PC-3 (cell line): Measurements from ENCODE around the gene RTF2. TPM values are rescaled to one million over a fixed set of nuclear protein-coding genes. Genes with fewer than 3 reads are reported as not detected.
"Not testable (repeated sequence)": the region's sequence is repeated elsewhere in the genome, so short reads cannot be mapped to it uniquely, and the experiment has no call there.

Experiments used
- ATAC-seq: fragments of 200-7000 bp; cut with Tn5 transposase; 2 replicates; pipeline ENCODE4 v1.9.1; 2020; ENCODE audit warnings: mild to moderate bottlenecking, moderate library complexity
- BruUV-seq: library from RNA; stranded (reverse); fragments of 400-500 nt; replicated peaks from 2 replicates; lab custom pipeline; 2021; lab: Mats Ljungman, UMichigan
- CTCF ChIA-PET: fragments of 300-600 bp; sonication (Branson Sonifier 250); formaldehyde crosslinking; loops from one replicate; lab custom pipeline; 2022; ENCODE audit warnings: antibody characterized with exemption; lab: Charles Lee
- POLR2A ChIA-PET: fragments of 300-600 bp; sonication (Branson Sonifier 250); formaldehyde crosslinking; loops from one replicate; lab custom pipeline; 2022; ENCODE audit warnings: antibody characterized with exemption; ENCODE audit not compliant: unreplicated experiment; lab: Charles Lee
- DNase-seq: peaks from one replicate; pipeline ENCODE4 v3.0.0-alpha.2; 2015
- H2AFZ ChIP-seq: fragments of 300-600 bp; sonication (generic); 2 replicates; pipeline ENCODE4 v1.6.0; 2016; ENCODE audit warnings: antibody characterized with exemption, low read length
- H3F3A ChIP-seq: fragments of 300-600 bp; sonication (generic); one replicate; pipeline ENCODE4 v1.6.0; 2017; ENCODE audit warnings: antibody characterized with exemption, low read length, control low read depth, mild to moderate bottlenecking; ENCODE audit not compliant: unreplicated experiment
- H3K27ac ChIP-seq: fragments of 300-600 bp; sonication (generic); 2 replicates; pipeline ENCODE4 v1.5.1; 2016; ENCODE audit warnings: mild to moderate bottlenecking, low read length
- H3K27me3 ChIP-seq: fragments of 300-600 bp; sonication (generic); 2 replicates; pipeline ENCODE4 v1.6.1; 2016; ENCODE audit warnings: low read length, mixed read lengths
- H3K36me3 ChIP-seq: fragments of 300-600 bp; sonication (generic); 2 replicates; pipeline ENCODE4 v1.6.1; 2016; ENCODE audit warnings: low read depth, mixed run types, low read length, mixed read lengths
- H3K4me1 ChIP-seq: fragments of 300-600 bp; sonication (generic); 2 replicates; pipeline ENCODE4 v1.5.1; 2016; ENCODE audit warnings: low read length; ENCODE audit not compliant: insufficient read depth
- H3K4me2 ChIP-seq: fragments of 300-600 bp; sonication (generic); 2 replicates; pipeline ENCODE4 v1.6.0; 2016; ENCODE audit warnings: low read length
- H3K4me3 ChIP-seq: fragments of 300-600 bp; sonication (generic); 2 replicates; pipeline ENCODE4 v1.5.1; 2016; ENCODE audit warnings: mild to moderate bottlenecking, low read length, mixed read lengths
- H3K79me2 ChIP-seq: fragments of 300-600 bp; sonication (generic); 2 replicates; pipeline ENCODE4 v1.6.1; 2017; ENCODE audit warnings: low read length, mixed read lengths
- H3K9ac ChIP-seq: fragments of 300-600 bp; sonication (generic); 2 replicates; pipeline ENCODE4 v1.6.0; 2016; ENCODE audit warnings: mild to moderate bottlenecking, low read length
- H3K9me2 ChIP-seq: fragments of 300-600 bp; sonication (generic); replicated peaks from 2 replicates; pipeline ENCODE4 v1.6.1; 2016; ENCODE audit warnings: mixed run types, low read length, mixed read lengths
- H3K9me3 ChIP-seq: fragments of 300-600 bp; sonication (generic); 2 replicates; pipeline ENCODE4 v1.6.1; 2016; ENCODE audit warnings: low read length, mixed read lengths
- H4K20me1 ChIP-seq: fragments of 300-600 bp; sonication (generic); 2 replicates; pipeline ENCODE4 v1.6.1; 2016; ENCODE audit warnings: low read length, mixed read lengths
- CTCF ChIP-seq: fragments of 300-600 bp; sonication (generic); conservative IDR thresholded peaks from 2 replicates; pipeline ENCODE4 v1.5.1; 2017; ENCODE audit warnings: antibody characterized with exemption, low read depth, mild to moderate bottlenecking, low read length
- EZH2 ChIP-seq: fragments of 300-600 bp; sonication (generic); IDR thresholded peaks from one replicate; pipeline ENCODE4 v1.6.1; 2017; ENCODE audit warnings: antibody characterized with exemption, mild to moderate bottlenecking, low read length; ENCODE audit not compliant: unreplicated experiment
- EZH2phosphoT487 ChIP-seq: fragments of 300-600 bp; sonication (generic); IDR thresholded peaks from 2 replicates; pipeline ENCODE4 v1.6.1; 2018; ENCODE audit warnings: mild to moderate bottlenecking, antibody characterized with exemption, low read length, borderline replicate concordance
- intact Hi-C: fragments of 100-400 bp; cut with micrococcal nuclease; formaldehyde crosslinking; loops from 2 replicates; pipeline ENCODE4 v1.9.0; 2023
- total RNA-seq: library from RNA; depleted of rRNA; stranded (reverse); fragments of >200 nt; gene quantifications from 2 replicates; pipeline ENCODE4 v1.2.3, GENCODE V29; 2014

RTF2 gene
- total RNA-seq, 1 experiment from 2014 or later, result 122 TPM

- H3K9ac ChIP-seq, result no peak overlapping the region
- no peak overlapping the region for H3K4me3 ChIP-seq
- H3K4me2 ChIP-seq, result no peak overlapping the region
- H3K4me1 ChIP-seq, result peaks cover 15% of the 10 kb centered on the region
- TF ChIP-seq CTCF, result no peak
- ATAC-seq (no peak), DNase-seq (no peak)
- H3K27me3 ChIP-seq, result no peaks in the 10 kb centered on the region
- no peaks in the 10 kb centered on the region for H3F3A ChIP-seq
- H2AFZ ChIP-seq, result no peak overlapping the region
- H3K79me2 ChIP-seq, result no peaks in the 10 kb centered on the region
- no peak overlapping the region for H3K27ac ChIP-seq
- H3K9me2 ChIP-seq, result no peaks in the 10 kb centered on the region
- intact Hi-C loops, result loop anchor here (5.0 to 10.0 kb wide), 2 partner anchors 509 to 792 kb away; no protein-coding TSS in a partner anchor
- H3K36me3 ChIP-seq, result no peaks in the 10 kb centered on the region
- ChIA-PET POLR2A (no interaction called here), CTCF (no interaction called here)
- H3K9me3 ChIP-seq, result no peaks in the 10 kb centered on the region
- H4K20me1 ChIP-seq, result no peaks in the 10 kb centered on the region
- BruUV-seq, result no TSS peak
These were observed 84.6 kb downstream of the RTF2 start for GRCh38 chr20:56552911-56553629.

GRCh38 chr20:56554869-56555268 is 86.4 kb downstream of the RTF2 start:
- Histone ChIP-seq H3K4me3 (peak overlapping the region; percentile 8; the same call in 1 of the 2 replicates), H3K79me2 (no peaks in the 10 kb centered on the region), H2AFZ (peak overlapping the region; percentile 12; the same call in 1 of the 2 replicates), H3K4me2 (peak overlapping the region; percentile 44), H3K9me3 (no peaks in the 10 kb centered on the region), H3K4me1 (peaks cover 15% of the 10 kb centered on the region), H3K27ac (peak overlapping the region; percentile 42), H3K9me2 (no peaks in the 10 kb centered on the region), H3K36me3 (no peaks in the 10 kb centered on the region), H4K20me1 (no peaks in the 10 kb centered on the region), H3K27me3 (no peaks in the 10 kb centered on the region), H3F3A (no peaks in the 10 kb centered on the region), H3K9ac (no peak overlapping the region)
- TF ChIP-seq EZH2phosphoT487 (no peak), CTCF (0 out of 2 replicates have a peak, but pooled peaks have one; percentile 17)
- no TSS peak for BruUV-seq
- ATAC-seq, result peak; percentile 92
- intact Hi-C loops, result loop anchor here (1.0 to 10.0 kb wide), 5 partner anchors 74 to 790 kb away; partner anchors contain the start of gene TFAP2C
- CTCF ChIA-PET, result interaction anchor here (0.6 to 1.0 kb wide), 4 partner anchors 75 to 506 kb away, joined by 3 to 6 read pairs (median 3); no protein-coding TSS in a partner anchor
- POLR2A ChIA-PET, result no interaction called here
- DNase-seq, result peak; percentile 99

GRCh38 chr20:56558968-56559367 is 90.5 kb downstream of the RTF2 start:
- H2AFZ ChIP-seq, result no peak overlapping the region
- no peaks in the 10 kb centered on the region for H3K27me3 ChIP-seq
- H3K36me3 ChIP-seq, result no peaks in the 10 kb centered on the region
- no peak overlapping the region for H3K4me2 ChIP-seq
- no peak overlapping the region for H3K9ac ChIP-seq
- intact Hi-C loops, result loop anchor here (10.0 kb wide), 1 partner anchor 786 kb away; no protein-coding TSS in a partner anchor
- BruUV-seq, result no TSS peak
- no peak for ATAC-seq
- peaks cover 15% of the 10 kb centered on the region for H3K4me1 ChIP-seq
- ChIA-PET CTCF (no interaction called here), POLR2A (no interaction called here)
- no peaks in the 10 kb centered on the region for H3K79me2 ChIP-seq
- H3K4me3 ChIP-seq, result no peak overlapping the region
- TF ChIP-seq CTCF (no peak), EZH2 (no peak), EZH2phosphoT487 (no peak)
- no peaks in the 10 kb centered on the region for H4K20me1 ChIP-seq
- no peak for DNase-seq
- H3F3A ChIP-seq, result no peaks in the 10 kb centered on the region
- H3K9me2 ChIP-seq, result no peaks in the 10 kb centered on the region
- H3K9me3 ChIP-seq, result no peaks in the 10 kb centered on the region
- H3K27ac ChIP-seq, result no peak overlapping the region

- H3K4me3 ChIP-seq, H3K36me3 ChIP-seq, H3K27me3 ChIP-seq, H3F3A ChIP-seq, H3K9me3 ChIP-seq, intact Hi-C loops, H3K9me2 ChIP-seq, POLR2A ChIA-PET, H3K27ac ChIP-seq, H3K4me2 ChIP-seq, H3K9ac ChIP-seq, ATAC-seq, BruUV-seq, H4K20me1 ChIP-seq, H2AFZ ChIP-seq, H3K79me2 ChIP-seq, CTCF ChIA-PET: not testable (repeated sequence)
- peak; percentile 46 for DNase-seq
- peaks cover 13% of the 10 kb centered on the region for H3K4me1 ChIP-seq
These were observed 96.1 kb downstream of the RTF2 start for GRCh38 chr20:56564526-56564925.
